ENCODE measurements around the gene TXNDC17. TPM values are rescaled to one million over a fixed set of nuclear protein-coding genes. Genes with fewer than 3 reads are reported as not detected.
"Not testable (repeated sequence)": the region's sequence is repeated elsewhere in the genome, so short reads cannot be mapped to it uniquely, and the experiment has no call there.

Gene TXNDC17
- total RNA-seq, 4 donors from 2014 or later: 70.4 to 149 (median 95.9) TPM

GRCh38 chr17:6654841-6655731 lies 14.2 kb downstream of the TXNDC17 start:
- H3K9me3 ChIP-seq: no peaks in the 10 kb centered on the region
- peaks cover 15 to 32% of the 10 kb centered on the region in 2 donors for H3K4me1 ChIP-seq
- intact Hi-C loops (cut with DNase I): no loop called here
- H3K27ac ChIP-seq: no peak overlapping the region
- TF ChIP-seq CTCF (IDR thresholded peaks at IDR 0.05): peak in 1 of 6 experiments; percentile 26
- no peak for TF ChIP-seq POLR2A (IDR thresholded peaks at IDR 0.05)
- H3K36me3 ChIP-seq: no peaks in the 10 kb centered on the region
- H3K27me3 ChIP-seq: no peaks in the 10 kb centered on the region
- DNase-seq: peak; percentile 69 to 74
- 17% methylated on average over 36 to 46 of the region's 46 CpGs for WGBS, 2 donors
- no peak overlapping the region for H3K4me3 ChIP-seq (replicated peaks in 1 of 3)

GRCh38 chr17:6655732-6656361 lies 15.0 kb downstream of the TXNDC17 start:
- DNase-seq; intact Hi-C loops (cut with DNase I); H3K9me3 ChIP-seq; H3K27ac ChIP-seq; H3K27me3 ChIP-seq; H3K4me3 ChIP-seq (replicated peaks in 1 of 3); H3K36me3 ChIP-seq: not testable (repeated sequence)
- peaks cover 9 to 26% of the 10 kb centered on the region in 2 donors for H3K4me1 ChIP-seq
- 2 to 4% methylated on average over 14 to 33 of the region's 41 CpGs for WGBS, 2 donors

GRCh38 chr17:6656797-6657632 lies 16.2 kb downstream of the TXNDC17 start:
- intact Hi-C loops (cut with DNase I): not testable (repeated sequence)

GRCh38 chr17:6657633-6658287 lies 16.9 kb downstream of the TXNDC17 start:
- H3K27ac ChIP-seq: no peak overlapping the region
- TF ChIP-seq CTCF (IDR thresholded peaks at IDR 0.05) (no peak), POLR2A (IDR thresholded peaks at IDR 0.05) (no peak)
- H3K27me3 ChIP-seq: no peaks in the 10 kb centered on the region
- no peak for DNase-seq
- peaks cover 0 to 16% of the 10 kb centered on the region in 2 donors for H3K4me1 ChIP-seq
- no peaks in the 10 kb centered on the region for H3K36me3 ChIP-seq
- H3K4me3 ChIP-seq (replicated peaks in 1 of 3): peak overlapping the region in 1 of 3 donors; percentile 12
- intact Hi-C loops (cut with DNase I): no loop called here
- 71 to 73% methylated on average over 18 of the region's 18 CpGs for WGBS, 2 donors
- H3K9me3 ChIP-seq: no peaks in the 10 kb centered on the region

More at GRCh38 chr17:6656797-6657632, 16.2 kb downstream of the TXNDC17 start:
- H3K9me3 ChIP-seq, H3K27ac ChIP-seq, H3K36me3 ChIP-seq, H3K27me3 ChIP-seq: not testable (repeated sequence)
- peak; percentile 34 to 36 for DNase-seq
- 5 to 15% methylated on average over 8 to 36 of the region's 55 CpGs for WGBS, 2 donors
- Histone ChIP-seq H3K4me1 (peaks cover 5 to 23% of the 10 kb centered on the region in 2 donors), H3K4me3 (replicated peaks in 1 of 3) (peak overlapping the region in 1 of 3 donors; percentile 12)

- H3K36me3 ChIP-seq; H3K27ac ChIP-seq; H3K4me3 ChIP-seq (replicated peaks in 1 of 3); intact Hi-C loops (cut with DNase I); DNase-seq; H3K27me3 ChIP-seq; H3K9me3 ChIP-seq: not testable (repeated sequence)
- peaks cover 0 to 12% of the 10 kb centered on the region in 2 donors for H3K4me1 ChIP-seq
- WGBS, 2 donors: 87 to 98% methylated on average over 4 to 5 of the region's 5 CpGs
Measured at GRCh38 chr17:6658411-6658810, 17.6 kb downstream of the TXNDC17 start.

GRCh38 chr17:6660101-6660500 lies 19.2 kb downstream of the TXNDC17 start:
- Histone ChIP-seq H3K27me3 (no peaks in the 10 kb centered on the region), H3K27ac (no peak overlapping the region), H3K36me3 (no peaks in the 10 kb centered on the region), H3K9me3 (no peaks in the 10 kb centered on the region), H3K4me3 (replicated peaks in 1 of 3) (no peak overlapping the region), H3K4me1 (peaks cover 0 to 4% of the 10 kb centered on the region in 2 donors)
- WGBS, 2 donors: 78 to 86% methylated on average over 9 of the region's 9 CpGs
- TF ChIP-seq CTCF (IDR thresholded peaks at IDR 0.05) (no peak), POLR2A (IDR thresholded peaks at IDR 0.05) (no peak)
- DNase-seq: no peak
- intact Hi-C loops (cut with DNase I): loop anchor here (10.0 kb wide), 1 partner anchor 185 kb away; no protein-coding TSS in a partner anchor

All from thyroid gland (tissue), 4 donors.